OCI-LY1 (cell line): Measurements from ENCODE around the gene PALMD.

Experiments
- H2AFZ ChIP-seq: fragments of 200-600 bp; sonication (generic), shearing (Covaris generic); 2 replicates; pipeline ENCODE4 v1.6.0; 2014; ENCODE audit warnings: antibody characterized with exemption, mild to moderate bottlenecking, low read length
- H3F3A ChIP-seq: fragments of 200-600 bp; sonication (generic), shearing (Covaris generic); 2 replicates; pipeline ENCODE4 v1.6.0; 2014; ENCODE audit warnings: mild to moderate bottlenecking, antibody characterized with exemption, low read length, moderate library complexity; ENCODE audit not compliant: insufficient read depth
- H3K27ac ChIP-seq: fragments of 200-600 bp; sonication (generic); 2 replicates; pipeline ENCODE4 v1.5.1; 2014; ENCODE audit warnings: low read length, mixed run types, mild to moderate bottlenecking, low read depth; ENCODE audit not compliant: poor library complexity, severe bottlenecking
- H3K27me3 ChIP-seq: fragments of 200-600 bp; sonication (generic); 2 replicates; pipeline ENCODE4 v1.6.0; 2014; ENCODE audit warnings: antibody characterized with exemption, mild to moderate bottlenecking, low read length, moderate library complexity; ENCODE audit not compliant: insufficient read depth
- H3K36me3 ChIP-seq: fragments of 200-600 bp; sonication (generic); 2 replicates; pipeline ENCODE4 v1.6.1; 2014; ENCODE audit warnings: mild to moderate bottlenecking, antibody characterized with exemption, low read length, moderate library complexity, mixed read lengths; ENCODE audit not compliant: insufficient read depth
- H3K4me1 ChIP-seq: fragments of 200-600 bp; sonication (generic); 2 replicates; pipeline ENCODE4 v1.5.1; 2014; ENCODE audit warnings: mild to moderate bottlenecking, low read length, moderate library complexity; ENCODE audit not compliant: insufficient read depth, severe bottlenecking
- H3K4me2 ChIP-seq: fragments of 200-600 bp; sonication (generic), shearing (Covaris generic); 2 replicates; pipeline ENCODE4 v1.6.1; 2014; ENCODE audit warnings: low read length
- H3K4me3 ChIP-seq: fragments of 200-600 bp; sonication (generic); 2 replicates; pipeline ENCODE4 v1.5.1; 2014; ENCODE audit warnings: low read length, low read depth, mild to moderate bottlenecking, mixed read lengths; ENCODE audit not compliant: poor library complexity, severe bottlenecking
- H3K79me2 ChIP-seq: fragments of 200-600 bp; shearing (Covaris generic); 2 replicates; pipeline ENCODE4 v1.6.1; 2016; ENCODE audit warnings: mixed run types, low read length, mixed read lengths; ENCODE audit not compliant: insufficient read depth
- H3K9ac ChIP-seq: fragments of 200-600 bp; sonication (generic), shearing (Covaris generic); 2 replicates; pipeline ENCODE4 v1.6.1; 2014; ENCODE audit warnings: mild to moderate bottlenecking, low read length, mixed read lengths
- H3K9me2 ChIP-seq: fragments of 200-600 bp; sonication (generic), shearing (Covaris generic); 2 replicates; pipeline ENCODE4 v1.6.1; 2014; ENCODE audit warnings: low read depth, mild to moderate bottlenecking, low read length, mixed read lengths
- H3K9me3 ChIP-seq: fragments of 200-600 bp; shearing (Covaris generic); 2 replicates; pipeline ENCODE4 v1.6.1; 2014; ENCODE audit warnings: low read length, mixed read lengths
- H4K20me1 ChIP-seq: fragments of 200-600 bp; sonication (generic), shearing (Covaris generic); 2 replicates; pipeline ENCODE4 v1.6.0; 2016; ENCODE audit warnings: mild to moderate bottlenecking, low read length; ENCODE audit not compliant: insufficient read depth
- CTCF ChIP-seq: fragments of 200-600 bp; sonication (generic), shearing (Covaris generic); IDR thresholded peaks from 2 replicates; pipeline ENCODE4 v1.5.1; 2017; ENCODE audit warnings: mild to moderate bottlenecking, antibody characterized with exemption, low read length, moderate library complexity, mixed read lengths
- EZH2 ChIP-seq: fragments of 200-600 bp; sonication (generic), shearing (Covaris generic); IDR thresholded peaks from 2 replicates; pipeline ENCODE4 v1.8.0; 2017; ENCODE audit warnings: borderline replicate concordance, mixed run types, mild to moderate bottlenecking, antibody characterized with exemption, low read length, moderate library complexity, mixed read lengths

PALMD gene

GRCh38 chr1:99622702-99623347 is 23.1 kb upstream of the PALMD start:
- Histone ChIP-seq H3K36me3 (no peaks in the 10 kb centered on the region), H3K9ac (no peak overlapping the region), H3K27ac (no peak overlapping the region), H4K20me1 (no peaks in the 10 kb centered on the region), H3K9me3 (no peaks in the 10 kb centered on the region), H3K4me2 (no peak overlapping the region), H3F3A (no peaks in the 10 kb centered on the region), H3K9me2 (no peaks in the 10 kb centered on the region), H3K27me3 (no peaks in the 10 kb centered on the region), H2AFZ (no peak overlapping the region), H3K79me2 (no peaks in the 10 kb centered on the region), H3K4me3 (no peak overlapping the region), H3K4me1 (no peaks in the 10 kb centered on the region)
- no peak for TF ChIP-seq CTCF
- TF ChIP-seq EZH2 = no peak

GRCh38 chr1:99623554-99623953 is 22.4 kb upstream of the PALMD start:
- Histone ChIP-seq H3K27ac (no peak overlapping the region), H3K9me3 (no peaks in the 10 kb centered on the region), H4K20me1 (no peaks in the 10 kb centered on the region), H3K79me2 (no peaks in the 10 kb centered on the region), H3K4me3 (no peak overlapping the region), H3K4me2 (no peak overlapping the region), H3K36me3 (no peaks in the 10 kb centered on the region), H3K27me3 (no peaks in the 10 kb centered on the region), H3F3A (no peaks in the 10 kb centered on the region), H2AFZ (no peak overlapping the region), H3K9ac (no peak overlapping the region), H3K4me1 (no peaks in the 10 kb centered on the region), H3K9me2 (no peaks in the 10 kb centered on the region)
- TF ChIP-seq CTCF (no peak), EZH2 (no peak)

- no peaks in the 10 kb centered on the region for H3F3A ChIP-seq
- no peak overlapping the region for H3K4me2 ChIP-seq
- TF ChIP-seq CTCF (no peak), EZH2 (no peak)
- H3K36me3 ChIP-seq = no peaks in the 10 kb centered on the region
- H3K4me1 ChIP-seq = no peaks in the 10 kb centered on the region
- no peak overlapping the region for H3K9ac ChIP-seq
- no peaks in the 10 kb centered on the region for H3K9me3 ChIP-seq
- H3K27me3 ChIP-seq = no peaks in the 10 kb centered on the region
- no peaks in the 10 kb centered on the region for H3K79me2 ChIP-seq
- H4K20me1 ChIP-seq = no peaks in the 10 kb centered on the region
- H2AFZ ChIP-seq = no peak overlapping the region
- H3K9me2 ChIP-seq = no peaks in the 10 kb centered on the region
- H3K4me3 ChIP-seq = no peak overlapping the region
- no peak overlapping the region for H3K27ac ChIP-seq
Observed at GRCh38 chr1:99627615-99628014, 18.3 kb upstream of the PALMD start.
